OCI-LY1 (cell line): ENCODE measurements around the gene MPZ.

Experiments
- H2AFZ ChIP-seq: fragments of 200-600 bp; sonication (generic), shearing (Covaris generic); 2 replicates; pipeline ENCODE4 v1.6.0; 2014; ENCODE audit warnings: antibody characterized with exemption, mild to moderate bottlenecking, low read length
- H3F3A ChIP-seq: fragments of 200-600 bp; sonication (generic), shearing (Covaris generic); 2 replicates; pipeline ENCODE4 v1.6.0; 2014; ENCODE audit warnings: mild to moderate bottlenecking, antibody characterized with exemption, low read length, moderate library complexity; ENCODE audit not compliant: insufficient read depth
- H3K27ac ChIP-seq: fragments of 200-600 bp; sonication (generic); 2 replicates; pipeline ENCODE4 v1.5.1; 2014; ENCODE audit warnings: low read length, mixed run types, mild to moderate bottlenecking, low read depth; ENCODE audit not compliant: poor library complexity, severe bottlenecking
- H3K27me3 ChIP-seq: fragments of 200-600 bp; sonication (generic); 2 replicates; pipeline ENCODE4 v1.6.0; 2014; ENCODE audit warnings: antibody characterized with exemption, mild to moderate bottlenecking, low read length, moderate library complexity; ENCODE audit not compliant: insufficient read depth
- H3K36me3 ChIP-seq: fragments of 200-600 bp; sonication (generic); 2 replicates; pipeline ENCODE4 v1.6.1; 2014; ENCODE audit warnings: mild to moderate bottlenecking, antibody characterized with exemption, low read length, moderate library complexity, mixed read lengths; ENCODE audit not compliant: insufficient read depth
- H3K4me1 ChIP-seq: fragments of 200-600 bp; sonication (generic); 2 replicates; pipeline ENCODE4 v1.5.1; 2014; ENCODE audit warnings: mild to moderate bottlenecking, low read length, moderate library complexity; ENCODE audit not compliant: insufficient read depth, severe bottlenecking
- H3K4me2 ChIP-seq: fragments of 200-600 bp; sonication (generic), shearing (Covaris generic); 2 replicates; pipeline ENCODE4 v1.6.1; 2014; ENCODE audit warnings: low read length
- H3K4me3 ChIP-seq: fragments of 200-600 bp; sonication (generic); 2 replicates; pipeline ENCODE4 v1.5.1; 2014; ENCODE audit warnings: low read length, low read depth, mild to moderate bottlenecking, mixed read lengths; ENCODE audit not compliant: poor library complexity, severe bottlenecking
- H3K79me2 ChIP-seq: fragments of 200-600 bp; shearing (Covaris generic); 2 replicates; pipeline ENCODE4 v1.6.1; 2016; ENCODE audit warnings: mixed run types, low read length, mixed read lengths; ENCODE audit not compliant: insufficient read depth
- H3K9ac ChIP-seq: fragments of 200-600 bp; sonication (generic), shearing (Covaris generic); 2 replicates; pipeline ENCODE4 v1.6.1; 2014; ENCODE audit warnings: mild to moderate bottlenecking, low read length, mixed read lengths
- H3K9me2 ChIP-seq: fragments of 200-600 bp; sonication (generic), shearing (Covaris generic); 2 replicates; pipeline ENCODE4 v1.6.1; 2014; ENCODE audit warnings: low read depth, mild to moderate bottlenecking, low read length, mixed read lengths
- H3K9me3 ChIP-seq: fragments of 200-600 bp; shearing (Covaris generic); 2 replicates; pipeline ENCODE4 v1.6.1; 2014; ENCODE audit warnings: low read length, mixed read lengths
- H4K20me1 ChIP-seq: fragments of 200-600 bp; sonication (generic), shearing (Covaris generic); 2 replicates; pipeline ENCODE4 v1.6.0; 2016; ENCODE audit warnings: mild to moderate bottlenecking, low read length; ENCODE audit not compliant: insufficient read depth
- CTCF ChIP-seq: fragments of 200-600 bp; sonication (generic), shearing (Covaris generic); IDR thresholded peaks from 2 replicates; pipeline ENCODE4 v1.5.1; 2017; ENCODE audit warnings: mild to moderate bottlenecking, antibody characterized with exemption, low read length, moderate library complexity, mixed read lengths
- EZH2 ChIP-seq: fragments of 200-600 bp; sonication (generic), shearing (Covaris generic); IDR thresholded peaks from 2 replicates; pipeline ENCODE4 v1.8.0; 2017; ENCODE audit warnings: borderline replicate concordance, mixed run types, mild to moderate bottlenecking, antibody characterized with exemption, low read length, moderate library complexity, mixed read lengths

Gene MPZ

GRCh38 chr1:161282991-161283390, 26.8 kb downstream of the MPZ start:
- TF ChIP-seq CTCF: no peak
- TF ChIP-seq EZH2: no peak
- H4K20me1 ChIP-seq: no peaks in the 10 kb centered on the region
- no peaks in the 10 kb centered on the region for H3K4me1 ChIP-seq
- H3K79me2 ChIP-seq: no peaks in the 10 kb centered on the region
- H3K9ac ChIP-seq: no peak overlapping the region
- H3K27me3 ChIP-seq: peaks cover 4% of the 10 kb centered on the region; the same call in 1 of the 2 replicates
- no peaks in the 10 kb centered on the region for H3K9me2 ChIP-seq
- no peak overlapping the region for H3K4me2 ChIP-seq
- no peaks in the 10 kb centered on the region for H3F3A ChIP-seq
- H2AFZ ChIP-seq: no peak overlapping the region
- H3K27ac ChIP-seq: no peak overlapping the region
- no peaks in the 10 kb centered on the region for H3K36me3 ChIP-seq
- H3K4me3 ChIP-seq: no peak overlapping the region
- no peaks in the 10 kb centered on the region for H3K9me3 ChIP-seq

- H3K4me3 ChIP-seq: no peak overlapping the region
- no peak overlapping the region for H3K4me2 ChIP-seq
- no peaks in the 10 kb centered on the region for H3K4me1 ChIP-seq
- no peaks in the 10 kb centered on the region for H3K79me2 ChIP-seq
- no peaks in the 10 kb centered on the region for H3K9me2 ChIP-seq
- H3K9me3 ChIP-seq: no peaks in the 10 kb centered on the region
- H2AFZ ChIP-seq: no peak overlapping the region
- no peak overlapping the region for H3K9ac ChIP-seq
- H3K27me3 ChIP-seq: 0 out of 2 replicates have a peak, but pooled peaks cover 6% of the 10 kb centered on the region
- TF ChIP-seq EZH2 (no peak), CTCF (no peak)
- H3F3A ChIP-seq: no peaks in the 10 kb centered on the region
- H3K36me3 ChIP-seq: no peaks in the 10 kb centered on the region
- H4K20me1 ChIP-seq: no peaks in the 10 kb centered on the region
- no peak overlapping the region for H3K27ac ChIP-seq
Observed at GRCh38 chr1:161274874-161275273, 34.9 kb downstream of the MPZ start.

- no peaks in the 10 kb centered on the region for H3F3A ChIP-seq
- no peak overlapping the region for H2AFZ ChIP-seq
- H3K9me3 ChIP-seq: no peaks in the 10 kb centered on the region
- no peak overlapping the region for H3K4me3 ChIP-seq
- H3K27me3 ChIP-seq: 0 out of 2 replicates have a peak, but pooled peaks cover 6% of the 10 kb centered on the region
- H3K27ac ChIP-seq: no peak overlapping the region
- H3K9me2 ChIP-seq: no peaks in the 10 kb centered on the region
- H3K36me3 ChIP-seq: no peaks in the 10 kb centered on the region
- TF ChIP-seq EZH2 (no peak), CTCF (no peak)
- H4K20me1 ChIP-seq: no peaks in the 10 kb centered on the region
- no peaks in the 10 kb centered on the region for H3K4me1 ChIP-seq
- no peak overlapping the region for H3K4me2 ChIP-seq
- no peak overlapping the region for H3K9ac ChIP-seq
- no peaks in the 10 kb centered on the region for H3K79me2 ChIP-seq
Observed at GRCh38 chr1:161273402-161273801, 36.4 kb downstream of the MPZ start.
